ENCODE measurements around the gene HIPK2.

Gene HIPK2

GRCh38 chr7:139648391-139648861 is 129.4 kb downstream of the HIPK2 start:
- no peak for DNase-seq (ENCODE audit: low read depth)

GRCh38 chr7:139647814-139648390 is 129.9 kb downstream of the HIPK2 start:
- DNase-seq (ENCODE audit: low read depth), result no peak

- no peak for DNase-seq (ENCODE audit: low read depth)
Measured at GRCh38 chr7:139647085-139647484, 130.7 kb downstream of the HIPK2 start.

- DNase-seq (ENCODE audit: low read depth), result no peak
Measured at GRCh38 chr7:139646566-139646965, 131.2 kb downstream of the HIPK2 start.

- peak; percentile 79 for DNase-seq (ENCODE audit: low read depth)
Measured at GRCh38 chr7:139645572-139646523, 131.9 kb downstream of the HIPK2 start.

GRCh38 chr7:139643951-139644585 is 133.7 kb downstream of the HIPK2 start:
- no peak for DNase-seq (ENCODE audit: low read depth)

GRCh38 chr7:139642283-139642682 is 135.5 kb downstream of the HIPK2 start:
- DNase-seq (ENCODE audit: low read depth), result no peak

- DNase-seq (ENCODE audit: low read depth), result no peak
Measured at GRCh38 chr7:139641337-139641992, 136.3 kb downstream of the HIPK2 start.

- DNase-seq (ENCODE audit: low read depth), result no peak
Measured at GRCh38 chr7:139640681-139641080, 137.1 kb downstream of the HIPK2 start.

GRCh38 chr7:139639563-139639962 is 138.2 kb downstream of the HIPK2 start:
- DNase-seq (ENCODE audit: low read depth), result no peak

GRCh38 chr7:139635526-139636302 is 142.1 kb downstream of the HIPK2 start:
- peak; percentile 51 for DNase-seq (ENCODE audit: low read depth)

GRCh38 chr7:139634087-139634486 is 143.7 kb downstream of the HIPK2 start:
- DNase-seq (ENCODE audit: low read depth), result no peak

GRCh38 chr7:139631520-139632031 is 146.2 kb downstream of the HIPK2 start:
- DNase-seq (ENCODE audit: low read depth), result no peak

- no peak for DNase-seq (ENCODE audit: low read depth)
Measured at GRCh38 chr7:139630643-139631519, 146.9 kb downstream of the HIPK2 start.

- DNase-seq (ENCODE audit: low read depth), result no peak
Measured at GRCh38 chr7:139629392-139630082, 148.3 kb downstream of the HIPK2 start.

GRCh38 chr7:139627831-139628230 is 150.0 kb downstream of the HIPK2 start:
- DNase-seq (ENCODE audit: low read depth), result no peak

- no peak for DNase-seq (ENCODE audit: low read depth)
Measured at GRCh38 chr7:139626817-139627216, 151.0 kb downstream of the HIPK2 start.

GRCh38 chr7:139623518-139623917 is 154.3 kb downstream of the HIPK2 start:
- no peak for DNase-seq (ENCODE audit: low read depth)

GRCh38 chr7:139620676-139621344 is 157.0 kb downstream of the HIPK2 start:
- DNase-seq (ENCODE audit: low read depth), result peak; percentile 49

Measured in activated T-cell treated with anti-CD3 and anti-CD28 coated beads for 24 hours (primary cell).